GM23338 (cell line): ENCODE data around the gene TRIM44. TPM values are rescaled to one million over a fixed set of nuclear protein-coding genes. Genes with fewer than 3 reads are reported as not detected.

Source experiments
- ATAC-seq: fragments of 200-7000 bp; cut with Tn5 transposase; 3 replicates; pipeline ENCODE4 v1.9.1; 2020
- DNase-seq: peaks from one replicate; pipeline ENCODE4 v3.0.0-alpha.2; 2015; ENCODE audit warnings: low spot score
- H2AFZ ChIP-seq: fragments of 200-600 bp; sonication (generic); 2 replicates; pipeline ENCODE4 v1.8.0; 2016; ENCODE audit warnings: antibody characterized with exemption, mild to moderate bottlenecking, moderate library complexity
- H3F3A ChIP-seq: fragments of 200-600 bp; sonication (generic); replicated peaks from 2 replicates; pipeline ENCODE4 v1.8.0; 2017; ENCODE audit warnings: antibody characterized with exemption, mixed run types, low read depth
- H3K27ac ChIP-seq: fragments of 200-600 bp; sonication (generic); 2 replicates; pipeline ENCODE4 v1.6.1; 2016; ENCODE audit warnings: low read depth
- H3K27me3 ChIP-seq: fragments of 200-600 bp; sonication (generic); 2 replicates; pipeline ENCODE4 v1.8.0; 2016; ENCODE audit warnings: mild to moderate bottlenecking, mixed run types, moderate library complexity; ENCODE audit not compliant: insufficient read depth
- H3K36me3 ChIP-seq: fragments of 200-600 bp; sonication (generic); 2 replicates; pipeline ENCODE4 v1.8.0; 2016; ENCODE audit warnings: mild to moderate bottlenecking; ENCODE audit not compliant: insufficient read depth
- H3K4me1 ChIP-seq: fragments of 200-600 bp; sonication (generic); 2 replicates; pipeline ENCODE4 v1.8.0; 2016; ENCODE audit warnings: mild to moderate bottlenecking, moderate library complexity; ENCODE audit not compliant: insufficient read depth
- H3K4me2 ChIP-seq: fragments of 200-600 bp; sonication (generic); 2 replicates; pipeline ENCODE4 v1.7.1; 2017; ENCODE audit warnings: mixed run types
- H3K4me3 ChIP-seq: fragments of 200-600 bp; sonication (generic); 2 replicates; pipeline ENCODE4 v1.6.1; 2016; ENCODE audit warnings: mixed run types
- H3K79me2 ChIP-seq: fragments of 200-600 bp; sonication (generic); replicated peaks from 2 replicates; pipeline ENCODE4 v1.8.0; 2017; ENCODE audit warnings: mild to moderate bottlenecking; ENCODE audit not compliant: insufficient read depth
- H3K9me2 ChIP-seq: fragments of 200-600 bp; sonication (generic); 2 replicates; pipeline ENCODE4 v1.8.0; 2017; ENCODE audit not compliant: insufficient read depth
- H4K20me1 ChIP-seq: fragments of 200-600 bp; sonication (generic); replicated peaks from 2 replicates; pipeline ENCODE4 v1.8.0; 2017; ENCODE audit warnings: mild to moderate bottlenecking; ENCODE audit not compliant: insufficient read depth
- H3K27ac Mint-ChIP-seq: 2 replicates; pipeline ENCODE4 v1.8.0; 2020; ENCODE audit warnings: inconsistent platforms, mild to moderate bottlenecking, moderate library complexity, mixed read lengths
- H3K27me3 Mint-ChIP-seq: 3 replicates; pipeline ENCODE4 v1.8.0; 2022; ENCODE audit warnings: low read depth, mild to moderate bottlenecking, moderate library complexity, mixed read lengths, inconsistent platforms; ENCODE audit not compliant: insufficient read depth, poor library complexity
- H3K36me3 Mint-ChIP-seq: 3 replicates; pipeline ENCODE4 v1.8.0; 2021; ENCODE audit warnings: low read depth, mild to moderate bottlenecking, inconsistent platforms, moderate library complexity, mixed read lengths
- H3K4me1 Mint-ChIP-seq: 3 replicates; pipeline ENCODE4 v1.8.0; 2020; ENCODE audit warnings: mild to moderate bottlenecking, inconsistent platforms, mixed read lengths
- H3K4me3 Mint-ChIP-seq: 3 replicates; pipeline ENCODE4 v1.8.0; 2021; ENCODE audit warnings: moderate library complexity, mild to moderate bottlenecking, inconsistent platforms, mixed read lengths
- H3K9me3 Mint-ChIP-seq: 3 replicates; pipeline ENCODE4 v1.8.0; 2020; ENCODE audit warnings: moderate library complexity, mild to moderate bottlenecking, inconsistent platforms, mixed read lengths
- CREB1 ChIP-seq: fragments of 250-450 bp; sonication (Bioruptor Pico); IDR thresholded peaks from 2 replicates; pipeline ENCODE4 v1.5.0; 2020; ENCODE audit warnings: low read depth, mild to moderate bottlenecking, moderate library complexity
- CTCF ChIP-seq, 2 experiments: fragments of 200-600 bp in 1 of 2; sonication (generic) in 1 of 2; conservative IDR thresholded peaks; 2 replicates each; pipeline versions ENCODE4 v1.5.1 to v1.6.1; 2016 to 2017; ENCODE audit warnings: antibody characterized with exemption in 2 of 2, low read depth in 2 of 2, mild to moderate bottlenecking in 2 of 2, moderate library complexity in 1 of 2
- ETS1 ChIP-seq: IDR thresholded peaks from 2 replicates; pipeline ENCODE4 v1.6.1; 2016; ENCODE audit warnings: antibody characterized with exemption
- EZH2 ChIP-seq: fragments of 200-600 bp; sonication (generic); IDR thresholded peaks from one replicate; pipeline ENCODE4 v1.8.0; 2017; ENCODE audit warnings: antibody characterized with exemption, mild to moderate bottlenecking, low read depth; ENCODE audit not compliant: unreplicated experiment
- EZH2phosphoT487 ChIP-seq: fragments of 200-600 bp; sonication (generic); IDR thresholded peaks from one replicate; pipeline ENCODE4 v1.8.1; 2018; ENCODE audit warnings: antibody characterized with exemption; ENCODE audit not compliant: unreplicated experiment
- JUNB ChIP-seq: IDR thresholded peaks from one replicate; pipeline ENCODE4 v1.6.1; 2016; ENCODE audit warnings: antibody characterized with exemption; ENCODE audit not compliant: unreplicated experiment
- NANOG ChIP-seq: IDR thresholded peaks from 2 replicates; pipeline ENCODE4 v1.6.1; 2016; ENCODE audit warnings: antibody characterized with exemption, borderline replicate concordance
- POLR2AphosphoS5 ChIP-seq: IDR thresholded peaks from 2 replicates; pipeline ENCODE4 v1.6.1; 2016; ENCODE audit warnings: antibody characterized with exemption, low read depth
- STAT1 ChIP-seq: IDR thresholded peaks from one replicate; pipeline ENCODE4 v1.6.1; 2016; ENCODE audit warnings: antibody characterized with exemption; ENCODE audit not compliant: unreplicated experiment
- ZNF114 ChIP-seq: fragments of 250-450 bp; sonication (Bioruptor Pico); IDR thresholded peaks from 2 replicates; pipeline ENCODE4 v1.5.0; 2020; ENCODE audit warnings: mild to moderate bottlenecking, moderate library complexity
- ZNF331 ChIP-seq: fragments of 250-450 bp; sonication (Bioruptor Pico); IDR thresholded peaks from 2 replicates; pipeline ENCODE4 v1.5.0; 2020; ENCODE audit warnings: low read depth, mild to moderate bottlenecking, moderate library complexity
- polyA plus RNA-seq: library from polyadenylated mRNA; unstranded; fragments of >200 nt; fragmentation: Nextera tagmentation; extraction: Ambion mirVana; gene quantifications from 2 replicates; pipeline ENCODE4 v1.2.1, GENCODE V29; 2016
- total RNA-seq: library from RNA; depleted of rRNA; stranded (reverse); fragments of >200 nt; shearing (Covaris generic); gene quantifications from 2 replicates; pipeline ENCODE4 v1.2.3, GENCODE V29; 2014
- TF ChIP-seq, protein P1 (sequence below): IDR thresholded peaks from one replicate; pipeline ENCODE4 v1.6.1; 2018; ENCODE audit warnings: antibody characterized with exemption; ENCODE audit not compliant: unreplicated experiment
- TF ChIP-seq, protein P2 (sequence below): fragments of 250-450 bp; sonication (Bioruptor Pico); IDR thresholded peaks from 2 replicates; pipeline ENCODE4 v1.5.0; 2020; ENCODE audit warnings: mild to moderate bottlenecking, moderate library complexity

The TRIM44 gene
- total and polyA plus RNA-seq, 2 experiments from 2014 or later: 10.3 to 10.4 TPM

DNA sequence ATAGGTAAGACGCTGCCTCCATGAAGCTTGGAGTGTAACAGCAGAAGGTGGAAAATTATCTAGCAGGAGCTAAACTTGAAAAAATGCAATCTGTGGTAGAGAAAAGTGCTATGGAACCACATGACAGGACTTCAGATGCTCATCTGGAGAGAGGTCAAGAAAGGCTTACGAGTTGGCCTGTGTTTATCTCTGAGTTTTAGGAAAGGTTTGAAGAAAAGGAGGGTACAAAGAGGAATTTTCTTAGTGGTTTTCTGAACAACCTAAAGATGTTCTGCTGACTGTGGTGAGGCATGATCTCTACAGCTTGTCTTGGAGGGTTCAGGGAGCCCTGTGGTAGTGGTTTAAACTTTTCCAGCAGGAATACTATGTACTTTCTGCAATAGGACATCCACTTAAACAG is 36.1 kb upstream of the TRIM44 start:
- ATAC-seq: no peak
- Histone ChIP-seq H2AFZ (no peak overlapping the region), H3K27ac (no peak overlapping the region), H3K79me2 (no peaks in the 10 kb centered on the region), H3K4me3 (no peak overlapping the region), H3K4me1 (peaks cover 4% of the 10 kb centered on the region), H3K27me3 (no peaks in the 10 kb centered on the region), H4K20me1 (no peaks in the 10 kb centered on the region), H3F3A (no peaks in the 10 kb centered on the region), H3K9me2 (no peaks in the 10 kb centered on the region), H3K36me3 (no peaks in the 10 kb centered on the region), H3K4me2 (no peak overlapping the region)
- H3K36me3 Mint-ChIP-seq: no peaks in the 10 kb centered on the region
- H3K4me3 Mint-ChIP-seq: no peak overlapping the region
- H3K27ac Mint-ChIP-seq: no peak overlapping the region
- peaks cover 6% of the 10 kb centered on the region; the same call in 2 of the 3 replicates for H3K9me3 Mint-ChIP-seq
- TF ChIP-seq NANOG (no peak), ZNF114 (CRISPR knock-in tag) (no peak), ZNF331 (CRISPR knock-in tag) (no peak), EZH2phosphoT487 (no peak), JUNB (no peak), POLR2AphosphoS5 (no peak), EZH2 (no peak), CTCF (conservative IDR thresholded peaks at IDR 0.05; ENCODE audit: low read depth in 2 of 2) (no peak), ETS1 (no peak), CREB1 (CRISPR knock-in tag) (no peak), STAT1 (no peak)
- TF ChIP-seq, protein P1, sequence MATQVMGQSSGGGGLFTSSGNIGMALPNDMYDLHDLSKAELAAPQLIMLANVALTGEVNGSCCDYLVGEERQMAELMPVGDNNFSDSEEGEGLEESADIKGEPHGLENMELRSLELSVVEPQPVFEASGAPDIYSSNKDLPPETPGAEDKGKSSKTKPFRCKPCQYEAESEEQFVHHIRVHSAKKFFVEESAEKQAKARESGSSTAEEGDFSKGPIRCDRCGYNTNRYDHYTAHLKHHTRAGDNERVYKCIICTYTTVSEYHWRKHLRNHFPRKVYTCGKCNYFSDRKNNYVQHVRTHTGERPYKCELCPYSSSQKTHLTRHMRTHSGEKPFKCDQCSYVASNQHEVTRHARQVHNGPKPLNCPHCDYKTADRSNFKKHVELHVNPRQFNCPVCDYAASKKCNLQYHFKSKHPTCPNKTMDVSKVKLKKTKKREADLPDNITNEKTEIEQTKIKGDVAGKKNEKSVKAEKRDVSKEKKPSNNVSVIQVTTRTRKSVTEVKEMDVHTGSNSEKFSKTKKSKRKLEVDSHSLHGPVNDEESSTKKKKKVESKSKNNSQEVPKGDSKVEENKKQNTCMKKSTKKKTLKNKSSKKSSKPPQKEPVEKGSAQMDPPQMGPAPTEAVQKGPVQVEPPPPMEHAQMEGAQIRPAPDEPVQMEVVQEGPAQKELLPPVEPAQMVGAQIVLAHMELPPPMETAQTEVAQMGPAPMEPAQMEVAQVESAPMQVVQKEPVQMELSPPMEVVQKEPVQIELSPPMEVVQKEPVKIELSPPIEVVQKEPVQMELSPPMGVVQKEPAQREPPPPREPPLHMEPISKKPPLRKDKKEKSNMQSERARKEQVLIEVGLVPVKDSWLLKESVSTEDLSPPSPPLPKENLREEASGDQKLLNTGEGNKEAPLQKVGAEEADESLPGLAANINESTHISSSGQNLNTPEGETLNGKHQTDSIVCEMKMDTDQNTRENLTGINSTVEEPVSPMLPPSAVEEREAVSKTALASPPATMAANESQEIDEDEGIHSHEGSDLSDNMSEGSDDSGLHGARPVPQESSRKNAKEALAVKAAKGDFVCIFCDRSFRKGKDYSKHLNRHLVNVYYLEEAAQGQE: no peak
- TF ChIP-seq, protein P2, sequence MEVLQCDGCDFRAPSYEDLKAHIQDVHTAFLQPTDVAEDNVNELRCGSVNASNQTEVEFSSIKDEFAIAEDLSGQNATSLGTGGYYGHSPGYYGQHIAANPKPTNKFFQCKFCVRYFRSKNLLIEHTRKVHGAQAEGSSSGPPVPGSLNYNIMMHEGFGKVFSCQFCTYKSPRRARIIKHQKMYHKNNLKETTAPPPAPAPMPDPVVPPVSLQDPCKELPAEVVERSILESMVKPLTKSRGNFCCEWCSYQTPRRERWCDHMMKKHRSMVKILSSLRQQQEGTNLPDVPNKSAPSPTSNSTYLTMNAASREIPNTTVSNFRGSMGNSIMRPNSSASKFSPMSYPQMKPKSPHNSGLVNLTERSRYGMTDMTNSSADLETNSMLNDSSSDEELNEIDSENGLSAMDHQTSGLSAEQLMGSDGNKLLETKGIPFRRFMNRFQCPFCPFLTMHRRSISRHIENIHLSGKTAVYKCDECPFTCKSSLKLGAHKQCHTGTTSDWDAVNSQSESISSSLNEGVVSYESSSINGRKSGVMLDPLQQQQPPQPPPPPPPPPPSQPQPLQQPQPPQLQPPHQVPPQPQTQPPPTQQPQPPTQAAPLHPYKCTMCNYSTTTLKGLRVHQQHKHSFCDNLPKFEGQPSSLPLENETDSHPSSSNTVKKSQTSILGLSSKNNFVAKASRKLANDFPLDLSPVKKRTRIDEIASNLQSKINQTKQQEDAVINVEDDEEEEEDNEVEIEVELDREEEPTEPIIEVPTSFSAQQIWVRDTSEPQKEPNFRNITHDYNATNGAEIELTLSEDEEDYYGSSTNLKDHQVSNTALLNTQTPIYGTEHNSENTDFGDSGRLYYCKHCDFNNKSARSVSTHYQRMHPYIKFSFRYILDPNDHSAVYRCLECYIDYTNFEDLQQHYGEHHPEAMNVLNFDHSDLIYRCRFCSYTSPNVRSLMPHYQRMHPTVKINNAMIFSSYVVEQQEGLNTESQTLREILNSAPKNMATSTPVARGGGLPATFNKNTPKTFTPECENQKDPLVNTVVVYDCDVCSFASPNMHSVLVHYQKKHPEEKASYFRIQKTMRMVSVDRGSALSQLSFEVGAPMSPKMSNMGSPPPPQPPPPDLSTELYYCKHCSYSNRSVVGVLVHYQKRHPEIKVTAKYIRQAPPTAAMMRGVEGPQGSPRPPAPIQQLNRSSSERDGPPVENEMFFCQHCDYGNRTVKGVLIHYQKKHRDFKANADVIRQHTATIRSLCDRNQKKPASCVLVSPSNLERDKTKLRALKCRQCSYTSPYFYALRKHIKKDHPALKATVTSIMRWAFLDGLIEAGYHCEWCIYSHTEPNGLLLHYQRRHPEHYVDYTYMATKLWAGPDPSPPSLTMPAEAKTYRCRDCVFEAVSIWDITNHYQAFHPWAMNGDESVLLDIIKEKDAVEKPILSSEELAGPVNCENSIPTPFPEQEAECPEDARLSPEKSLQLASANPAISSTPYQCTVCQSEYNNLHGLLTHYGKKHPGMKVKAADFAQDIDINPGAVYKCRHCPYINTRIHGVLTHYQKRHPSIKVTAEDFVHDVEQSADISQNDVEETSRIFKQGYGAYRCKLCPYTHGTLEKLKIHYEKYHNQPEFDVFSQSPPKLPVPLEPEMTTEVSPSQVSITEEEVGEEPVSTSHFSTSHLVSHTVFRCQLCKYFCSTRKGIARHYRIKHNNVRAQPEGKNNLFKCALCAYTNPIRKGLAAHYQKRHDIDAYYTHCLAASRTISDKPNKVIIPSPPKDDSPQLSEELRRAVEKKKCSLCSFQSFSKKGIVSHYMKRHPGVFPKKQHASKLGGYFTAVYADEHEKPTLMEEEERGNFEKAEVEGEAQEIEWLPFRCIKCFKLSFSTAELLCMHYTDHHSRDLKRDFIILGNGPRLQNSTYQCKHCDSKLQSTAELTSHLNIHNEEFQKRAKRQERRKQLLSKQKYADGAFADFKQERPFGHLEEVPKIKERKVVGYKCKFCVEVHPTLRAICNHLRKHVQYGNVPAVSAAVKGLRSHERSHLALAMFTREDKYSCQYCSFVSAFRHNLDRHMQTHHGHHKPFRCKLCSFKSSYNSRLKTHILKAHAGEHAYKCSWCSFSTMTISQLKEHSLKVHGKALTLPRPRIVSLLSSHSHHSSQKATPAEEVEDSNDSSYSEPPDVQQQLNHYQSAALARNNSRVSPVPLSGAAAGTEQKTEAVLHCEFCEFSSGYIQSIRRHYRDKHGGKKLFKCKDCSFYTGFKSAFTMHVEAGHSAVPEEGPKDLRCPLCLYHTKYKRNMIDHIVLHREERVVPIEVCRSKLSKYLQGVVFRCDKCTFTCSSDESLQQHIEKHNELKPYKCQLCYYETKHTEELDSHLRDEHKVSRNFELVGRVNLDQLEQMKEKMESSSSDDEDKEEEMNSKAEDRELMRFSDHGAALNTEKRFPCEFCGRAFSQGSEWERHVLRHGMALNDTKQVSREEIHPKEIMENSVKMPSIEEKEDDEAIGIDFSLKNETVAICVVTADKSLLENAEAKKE (CRISPR knock-in tag): no peak
- DNase-seq: no peak
- H3K27me3 Mint-ChIP-seq: no peaks in the 10 kb centered on the region
- H3K4me1 Mint-ChIP-seq: peaks cover 13% of the 10 kb centered on the region
